ENCODE results near the gene ATIC. TPM values are rescaled to one million over a fixed set of nuclear protein-coding genes. Genes with fewer than 3 reads are reported as not detected.

The ATIC gene
- total and polyA plus RNA-seq, 3 donors from 2014 or later, result 53.0 to 64.6 (median 62.1) TPM

DNA sequence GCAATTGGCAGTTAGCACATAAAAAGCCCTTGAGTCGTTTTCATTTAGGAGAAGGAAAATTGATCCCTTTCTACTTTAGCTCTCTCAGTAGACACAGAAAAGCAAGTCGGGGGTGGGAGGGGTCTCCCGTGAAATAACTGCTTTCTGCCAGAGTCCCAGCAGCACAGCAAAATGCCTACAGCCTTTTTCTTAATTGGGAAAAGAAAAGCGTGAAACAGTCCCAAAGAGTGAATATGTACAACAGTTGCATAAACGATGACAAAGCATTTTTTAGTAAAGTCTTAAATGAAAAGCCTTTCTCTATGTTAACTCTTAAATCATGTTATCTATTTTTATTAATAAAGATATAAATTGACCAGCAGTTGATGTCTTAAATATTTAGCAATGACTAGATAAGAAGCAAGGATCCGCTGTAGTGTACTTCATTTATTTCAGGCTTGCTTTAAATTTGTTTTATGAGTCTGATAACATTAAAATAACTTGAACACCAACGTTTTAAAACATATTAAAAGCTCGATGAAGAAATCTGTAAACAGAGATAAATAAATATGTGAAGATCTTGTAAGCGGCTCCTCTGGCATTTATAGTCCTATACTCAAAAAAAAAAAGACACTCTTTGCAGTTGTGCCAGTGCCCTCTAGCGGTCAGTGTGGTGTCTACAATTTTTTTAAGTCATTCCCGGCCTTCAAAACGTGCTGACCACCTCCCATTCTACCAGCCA is 42.3 kb upstream of the ATIC start:
- WGBS, 2 donors, result 12 to 14% methylated on average over 12 of the region's 12 CpGs
- intact Hi-C loops (cut with DNase I; ENCODE audit: low total_unique reads), result no loop called here

DNA sequence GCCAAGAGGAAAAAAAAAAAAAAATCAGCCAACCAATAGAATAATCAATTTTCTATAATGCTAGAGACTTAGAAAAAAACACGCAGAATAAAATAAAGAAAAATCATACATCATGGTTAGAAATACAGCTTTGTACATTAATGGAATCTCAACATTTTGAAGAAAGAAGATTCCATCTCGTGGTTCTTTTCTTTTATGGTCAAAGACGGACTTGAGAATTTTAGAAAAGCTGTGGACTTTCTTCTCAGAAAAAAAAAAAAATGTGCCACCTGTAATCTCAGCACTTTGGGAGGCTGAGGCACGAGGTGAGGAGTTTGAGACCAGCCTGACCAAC is 41.8 kb upstream of the ATIC start:
- H3K9me3 ChIP-seq, result no peaks in the 10 kb centered on the region
- H3K36me3 ChIP-seq (ENCODE audit: low read depth, missing control alignments), result no peaks in the 10 kb centered on the region
- no peaks in the 10 kb centered on the region for H3K4me1 ChIP-seq
- WGBS, 2 donors, result 68 to 79% methylated on average over 4 of the region's 4 CpGs
- DNase-seq, result no peak
- intact Hi-C loops (cut with DNase I; ENCODE audit: low total_unique reads), result no loop called here
- H3K27me3 ChIP-seq, result no peaks in the 10 kb centered on the region
- no peak overlapping the region for H3K4me3 ChIP-seq
- TF ChIP-seq, protein P1, sequence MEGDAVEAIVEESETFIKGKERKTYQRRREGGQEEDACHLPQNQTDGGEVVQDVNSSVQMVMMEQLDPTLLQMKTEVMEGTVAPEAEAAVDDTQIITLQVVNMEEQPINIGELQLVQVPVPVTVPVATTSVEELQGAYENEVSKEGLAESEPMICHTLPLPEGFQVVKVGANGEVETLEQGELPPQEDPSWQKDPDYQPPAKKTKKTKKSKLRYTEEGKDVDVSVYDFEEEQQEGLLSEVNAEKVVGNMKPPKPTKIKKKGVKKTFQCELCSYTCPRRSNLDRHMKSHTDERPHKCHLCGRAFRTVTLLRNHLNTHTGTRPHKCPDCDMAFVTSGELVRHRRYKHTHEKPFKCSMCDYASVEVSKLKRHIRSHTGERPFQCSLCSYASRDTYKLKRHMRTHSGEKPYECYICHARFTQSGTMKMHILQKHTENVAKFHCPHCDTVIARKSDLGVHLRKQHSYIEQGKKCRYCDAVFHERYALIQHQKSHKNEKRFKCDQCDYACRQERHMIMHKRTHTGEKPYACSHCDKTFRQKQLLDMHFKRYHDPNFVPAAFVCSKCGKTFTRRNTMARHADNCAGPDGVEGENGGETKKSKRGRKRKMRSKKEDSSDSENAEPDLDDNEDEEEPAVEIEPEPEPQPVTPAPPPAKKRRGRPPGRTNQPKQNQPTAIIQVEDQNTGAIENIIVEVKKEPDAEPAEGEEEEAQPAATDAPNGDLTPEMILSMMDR (IDR thresholded peaks at IDR 0.05), result no peak
- no peak for TF ChIP-seq POLR2A (IDR thresholded peaks at IDR 0.05)
- no peak overlapping the region for H3K27ac ChIP-seq

More for the DNA sequence above, 42.3 kb upstream of the ATIC start:
- no peaks in the 10 kb centered on the region for H3K36me3 ChIP-seq (ENCODE audit: low read depth, missing control alignments)
- peak; percentile 75 for DNase-seq
- TF ChIP-seq POLR2A (IDR thresholded peaks at IDR 0.05), result no peak
- TF ChIP-seq, protein P1 (IDR thresholded peaks at IDR 0.05), result peak; percentile 50 to 88 (median 55)
- no peak overlapping the region for H3K27ac ChIP-seq
- no peaks in the 10 kb centered on the region for H3K27me3 ChIP-seq
- no peaks in the 10 kb centered on the region for H3K4me1 ChIP-seq
- no peaks in the 10 kb centered on the region for H3K9me3 ChIP-seq
- no peak overlapping the region for H3K4me3 ChIP-seq

DNA sequence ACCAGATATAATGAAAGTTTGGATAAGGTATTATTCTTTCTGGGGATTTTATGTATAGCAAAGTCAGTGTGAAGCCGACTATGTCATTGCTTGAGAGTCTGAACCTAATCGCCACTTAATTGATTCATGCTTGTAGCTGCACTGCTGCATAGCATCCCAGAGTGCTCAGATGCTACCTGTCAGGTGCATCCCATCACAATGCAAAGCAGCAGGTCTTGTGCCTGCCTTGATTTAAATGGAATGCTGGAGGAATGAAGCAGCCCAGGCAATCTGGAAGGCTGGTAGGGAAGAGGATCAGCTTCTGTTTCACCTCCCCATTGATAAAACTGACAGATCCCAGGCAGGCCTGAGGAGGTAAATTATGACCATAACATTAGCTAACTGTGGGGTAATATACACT is 40.4 kb upstream of the ATIC start:
- WGBS, 2 donors, result 85 to 97% methylated on average over 2 of the region's 2 CpGs
- no peak overlapping the region for H3K27ac ChIP-seq
- no peaks in the 10 kb centered on the region for H3K9me3 ChIP-seq
- intact Hi-C loops (cut with DNase I; ENCODE audit: low total_unique reads), result no loop called here
- H3K27me3 ChIP-seq, result no peaks in the 10 kb centered on the region
- no peak overlapping the region for H3K4me3 ChIP-seq
- H3K36me3 ChIP-seq (ENCODE audit: low read depth, missing control alignments), result no peaks in the 10 kb centered on the region
- DNase-seq, result no peak
- no peak for TF ChIP-seq POLR2A (IDR thresholded peaks at IDR 0.05)
- TF ChIP-seq, protein P1 (IDR thresholded peaks at IDR 0.05), result no peak
- H3K4me1 ChIP-seq, result no peaks in the 10 kb centered on the region

DNA sequence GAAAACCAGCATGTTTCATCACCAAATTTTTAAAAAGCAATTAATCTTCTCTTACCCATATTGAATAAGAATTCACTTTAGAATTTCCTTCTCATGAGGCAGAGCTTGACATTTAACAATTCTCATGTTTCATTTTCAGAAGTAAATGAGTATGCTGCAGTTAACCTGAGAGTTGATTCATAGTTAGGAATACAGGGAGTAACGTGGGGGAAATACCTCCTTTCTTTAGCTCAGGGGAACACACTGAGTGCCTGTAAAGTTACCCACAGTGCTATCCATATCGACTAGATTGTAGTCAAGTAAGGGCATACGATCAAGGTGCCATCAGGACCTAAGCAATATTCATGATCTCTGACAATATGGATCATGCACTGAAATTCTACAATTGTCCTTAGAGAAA is 38.9 kb upstream of the ATIC start:
- DNase-seq, result no peak
- WGBS, 2 donors, result 89 to 92% methylated on average over 3 of the region's 3 CpGs

More for the DNA sequence above, 38.9 kb upstream of the ATIC start:
- intact Hi-C loops (cut with DNase I; ENCODE audit: low total_unique reads), result no loop called here
- H3K9me3 ChIP-seq, result no peaks in the 10 kb centered on the region
- no peaks in the 10 kb centered on the region for H3K27me3 ChIP-seq
- H3K4me1 ChIP-seq, result no peaks in the 10 kb centered on the region
- H3K4me3 ChIP-seq, result no peak overlapping the region
- TF ChIP-seq POLR2A (IDR thresholded peaks at IDR 0.05), result no peak
- TF ChIP-seq, protein P1 (IDR thresholded peaks at IDR 0.05), result no peak
- no peaks in the 10 kb centered on the region for H3K36me3 ChIP-seq (ENCODE audit: low read depth, missing control alignments)
- no peak overlapping the region for H3K27ac ChIP-seq
